ENCODE results near the gene SETD1A.
"Not testable (repeated sequence)": the region's sequence is repeated elsewhere in the genome, so short reads cannot be mapped to it uniquely, and the experiment has no call there.

DNA sequence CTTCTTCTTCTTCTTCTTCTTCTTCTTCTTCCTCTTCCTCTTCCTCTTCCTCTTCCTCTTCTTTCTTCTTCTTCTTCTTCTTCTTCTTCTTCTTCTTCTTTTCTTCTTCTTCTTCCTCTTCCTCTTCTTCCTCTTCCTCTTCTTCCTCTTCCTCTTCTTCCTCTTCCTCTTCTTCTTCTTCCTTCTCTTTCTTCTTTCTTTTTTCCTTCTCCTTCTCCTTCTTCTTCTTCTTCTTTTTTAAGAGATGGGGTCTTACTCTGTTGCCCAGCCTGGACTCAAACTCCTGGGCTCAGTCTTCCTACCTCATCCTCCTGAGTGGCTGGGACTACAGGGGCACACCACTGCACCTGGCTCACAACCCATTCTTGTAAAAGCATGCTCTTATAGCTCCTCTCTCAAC is 55.7 kb downstream of the SETD1A start:
- TF ChIP-seq, protein P1, sequence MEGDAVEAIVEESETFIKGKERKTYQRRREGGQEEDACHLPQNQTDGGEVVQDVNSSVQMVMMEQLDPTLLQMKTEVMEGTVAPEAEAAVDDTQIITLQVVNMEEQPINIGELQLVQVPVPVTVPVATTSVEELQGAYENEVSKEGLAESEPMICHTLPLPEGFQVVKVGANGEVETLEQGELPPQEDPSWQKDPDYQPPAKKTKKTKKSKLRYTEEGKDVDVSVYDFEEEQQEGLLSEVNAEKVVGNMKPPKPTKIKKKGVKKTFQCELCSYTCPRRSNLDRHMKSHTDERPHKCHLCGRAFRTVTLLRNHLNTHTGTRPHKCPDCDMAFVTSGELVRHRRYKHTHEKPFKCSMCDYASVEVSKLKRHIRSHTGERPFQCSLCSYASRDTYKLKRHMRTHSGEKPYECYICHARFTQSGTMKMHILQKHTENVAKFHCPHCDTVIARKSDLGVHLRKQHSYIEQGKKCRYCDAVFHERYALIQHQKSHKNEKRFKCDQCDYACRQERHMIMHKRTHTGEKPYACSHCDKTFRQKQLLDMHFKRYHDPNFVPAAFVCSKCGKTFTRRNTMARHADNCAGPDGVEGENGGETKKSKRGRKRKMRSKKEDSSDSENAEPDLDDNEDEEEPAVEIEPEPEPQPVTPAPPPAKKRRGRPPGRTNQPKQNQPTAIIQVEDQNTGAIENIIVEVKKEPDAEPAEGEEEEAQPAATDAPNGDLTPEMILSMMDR (conservative IDR thresholded peaks at IDR 0.05 in 1 of 2, IDR thresholded peaks at IDR 0.05 in 1 of 2; ENCODE audit: extremely low read depth in 1 of 2, insufficient read depth in 1 of 2, low read depth in 1 of 2, low read length in 2 of 2): not testable (repeated sequence)
- not testable (repeated sequence) for TF ChIP-seq EZH2 (IDR thresholded peaks at IDR 0.05; ENCODE audit: borderline replicate concordance, low read length)

All from mammary epithelial cell (primary cell).